HepG2 (cell line): Measurements from ENCODE around the gene MYH9. TPM values are rescaled to one million over a fixed set of nuclear protein-coding genes. Genes with fewer than 3 reads are reported as not detected.
A peak's percentile ranks its signal among the peaks of the same experiment; 100 is the strongest.

Source experiments
- ATAC-seq: fragments of 200-7000 bp; cut with Tn5 transposase; 3 replicates; pipeline ENCODE4 v1.9.1; 2020; ENCODE audit warnings: mild to moderate bottlenecking, moderate library complexity
- BruUV-seq: library from RNA; stranded (reverse); fragments of 400-500 nt; replicated peaks from 2 replicates; lab custom pipeline; 2021; lab: Mats Ljungman, UMichigan
- CTCF ChIA-PET: fragments of 300-600 bp; formaldehyde crosslinking; extraction: SDS; loops from one replicate; lab custom pipeline; 2021; ENCODE audit warnings: low total read pairs, inconsistent platforms, low intra/inter-chr PET ratio; lab: Yijun Ruan, JAX
- POLR2A ChIA-PET: fragments of 350-600 bp; sonication (Branson Sonifier 250); formaldehyde crosslinking; loops from one replicate; lab custom pipeline; 2020; ENCODE audit warnings: antibody characterized with exemption, inconsistent platforms; lab: Yijun Ruan, JAX
- DNase-seq: peaks from one replicate; pipeline ENCODE4 v3.0.0-alpha.2; 2015; ENCODE audit warnings: low spot score
- FAIRE-seq: peaks from 3 replicates; lab custom pipeline; 2011; peaks lifted over from hg19 to GRCh38; lab: Jason Lieb, UNC
- H2AFZ ChIP-seq: one replicate; pipeline ENCODE4 v1.6.1; 2011; ENCODE audit warnings: low read length, inconsistent platforms
- H3K27ac ChIP-seq: fragments of 300-600 bp; 3 replicates; pipeline ENCODE4 v1.8.0; 2011; ENCODE audit warnings: mixed run types, mild to moderate bottlenecking, mixed read lengths, low read length, inconsistent platforms; ENCODE audit not compliant: insufficient read depth; ENCODE audit errors: extremely low read length
- H3K27me3 ChIP-seq, 2 experiments: fragments of 200-600 bp in 1 of 2; 2 replicates in 1 of 2; 3 replicates in 1 of 2; pipeline versions ENCODE4 v1.6.0 to v1.8.0; 2011; ENCODE audit warnings: low read length in 2 of 2, mild to moderate bottlenecking in 2 of 2, moderate library complexity in 2 of 2, inconsistent platforms in 1 of 2; ENCODE audit not compliant: insufficient read depth in 2 of 2, control insufficient read depth in 1 of 2
- H3K36me3 ChIP-seq, 2 experiments: fragments of 200-600 bp in 1 of 2; replicated peaks in 1 of 2; 2 replicates in 1 of 2; 3 replicates in 1 of 2; pipeline versions ENCODE4 v1.5.1 to v1.8.0; 2011; ENCODE audit warnings: low read length in 2 of 2, inconsistent platforms in 1 of 2; ENCODE audit not compliant: insufficient read depth in 2 of 2, control insufficient read depth in 1 of 2
- H3K4me1 ChIP-seq: 2 replicates; pipeline ENCODE4 v1.5.1; 2012; ENCODE audit warnings: low read length, inconsistent platforms; ENCODE audit not compliant: insufficient read depth
- H3K4me2 ChIP-seq: 2 replicates; pipeline ENCODE4 v1.6.0; 2011; ENCODE audit warnings: low read depth, low read length, inconsistent platforms
- H3K4me3 ChIP-seq, 3 experiments: fragments of 200-600 bp in 1 of 3; sonication (generic), shearing (Covaris generic) in 1 of 3; replicated peaks in 1 of 3; 2 replicates each; pipeline ENCODE4 v1.5.1; 2011 to 2016; ENCODE audit warnings: low read length in 3 of 3, inconsistent platforms in 2 of 3, low read depth in 2 of 3, mild to moderate bottlenecking in 2 of 3, control low read depth in 1 of 3, mixed read lengths in 1 of 3; ENCODE audit not compliant: insufficient read depth in 1 of 3
- H3K79me2 ChIP-seq: one replicate; pipeline ENCODE4 v1.6.1; 2011; ENCODE audit warnings: low read length, inconsistent platforms; ENCODE audit not compliant: insufficient read depth
- H3K9ac ChIP-seq: 2 replicates; pipeline ENCODE4 v1.6.0; 2011; ENCODE audit warnings: mild to moderate bottlenecking, low read depth, low read length, inconsistent platforms; ENCODE audit not compliant: insufficient read depth
- H3K9me3 ChIP-seq: 2 replicates; pipeline ENCODE4 v1.5.1; 2012; ENCODE audit warnings: mild to moderate bottlenecking, low read length
- H4K20me1 ChIP-seq: 2 replicates; pipeline ENCODE4 v1.6.0; 2011; ENCODE audit warnings: inconsistent platforms, mild to moderate bottlenecking, low read length, moderate library complexity; ENCODE audit not compliant: insufficient read depth
- FOSL1 ChIP-seq: sonication (generic); formaldehyde crosslinking; IDR thresholded peaks from 2 replicates; pipeline ENCODE4 v1.9.0; 2021; ENCODE audit warnings: missing genetic modification reagents, borderline replicate concordance
- FOSL2 ChIP-seq: sonication (generic); formaldehyde crosslinking; IDR thresholded peaks from 2 replicates; pipeline ENCODE4 v1.4.0; 2020; ENCODE audit warnings: missing genetic modification reagents
- KLF12 ChIP-seq: sonication (generic); formaldehyde crosslinking; IDR thresholded peaks from 2 replicates; pipeline ENCODE4 v1.4.0; 2020; ENCODE audit warnings: missing genetic modification reagents, borderline replicate concordance
- MTA1 ChIP-seq: sonication (generic); formaldehyde crosslinking; IDR thresholded peaks from 2 replicates; pipeline ENCODE4 v1.4.0; 2020; ENCODE audit warnings: missing genetic modification reagents, mild to moderate bottlenecking, borderline replicate concordance
- NR1H2 ChIP-seq: sonication (generic); formaldehyde crosslinking; IDR thresholded peaks from 2 replicates; pipeline ENCODE4 v1.8.1; 2022; ENCODE audit warnings: low read depth, missing genetic modification reagents, borderline replicate concordance
- PHF21A ChIP-seq: sonication (generic); formaldehyde crosslinking; IDR thresholded peaks from 2 replicates; pipeline ENCODE4 v1.5.0; 2020; ENCODE audit warnings: mild to moderate bottlenecking, missing genetic modification reagents
- POLR2A ChIP-seq, 2 experiments: IDR thresholded peaks; 2 replicates each; pipeline ENCODE4 v1.6.1; 2011; ENCODE audit warnings: low read depth in 2 of 2, low read length in 2 of 2, mild to moderate bottlenecking in 1 of 2, moderate library complexity in 1 of 2; ENCODE audit not compliant: insufficient read depth in 1 of 2
- RCOR2 ChIP-seq: IDR thresholded peaks from 2 replicates; pipeline ENCODE4 v1.6.1; 2016; ENCODE audit warnings: missing biosample characterization, missing genetic modification reagents
- SATB2 ChIP-seq: sonication (generic); formaldehyde crosslinking; IDR thresholded peaks from 2 replicates; pipeline ENCODE4 v1.5.0; 2020; ENCODE audit warnings: missing genetic modification reagents
- SYNCRIP ChIP-seq: fragments of 200-400 bp; formaldehyde crosslinking; IDR thresholded peaks from 2 replicates; pipeline ENCODE4 v1.6.1; 2018; ENCODE audit warnings: mild to moderate bottlenecking, low read depth, low read length; ENCODE audit not compliant: insufficient read depth
- XBP1 ChIP-seq: sonication (generic); formaldehyde crosslinking; IDR thresholded peaks from 2 replicates; pipeline ENCODE4 v1.5.0; 2020; ENCODE audit warnings: missing genetic modification reagents
- ZFY ChIP-seq: sonication (generic); formaldehyde crosslinking; IDR thresholded peaks from 2 replicates; pipeline ENCODE4 v1.4.0; 2020; ENCODE audit warnings: missing genetic modification reagents
- ZNF296 ChIP-seq: sonication (generic); formaldehyde crosslinking; conservative IDR thresholded peaks from 2 replicates; pipeline ENCODE4 v1.5.0; 2020; ENCODE audit warnings: mild to moderate bottlenecking, missing genetic modification reagents
- ZNF382 ChIP-seq: sonication (generic); formaldehyde crosslinking; IDR thresholded peaks from 2 replicates; pipeline ENCODE4 v1.5.0; 2020; ENCODE audit warnings: missing genetic modification reagents, mild to moderate bottlenecking, borderline replicate concordance
- ZNF605 ChIP-seq: sonication (generic); formaldehyde crosslinking; IDR thresholded peaks from 2 replicates; pipeline ENCODE4 v1.8.0; 2022; ENCODE audit warnings: mild to moderate bottlenecking, missing genetic modification reagents
- ZNF749 ChIP-seq: sonication (generic); formaldehyde crosslinking; IDR thresholded peaks from 2 replicates; pipeline ENCODE4 v1.8.0; 2022; ENCODE audit warnings: mild to moderate bottlenecking, missing genetic modification reagents, moderate library complexity, borderline replicate concordance
- ZNF775 ChIP-seq: sonication (generic); formaldehyde crosslinking; IDR thresholded peaks from 2 replicates; pipeline ENCODE4 v1.4.0; 2020; ENCODE audit warnings: missing genetic modification reagents, mild to moderate bottlenecking, moderate library complexity, borderline replicate concordance
- WGBS: methylation state at CpG from one replicate; pipeline ENCODE4 v1.1.6; 2017; ENCODE audit warnings: low lambda C conversion rate; 5-methylcytosine and 5-hydroxymethylcytosine counted together
- in situ Hi-C: cut with HindIII; loops from 2 replicates; pipeline ENCODE4 v1.10.0; 2017; ENCODE audit warnings: low pct_unique_long_range_greater_than_20kb; ENCODE audit not compliant: extremely low pct_ligation_motif_present
- intact Hi-C: fragments of 100-400 bp; cut with micrococcal nuclease; formaldehyde crosslinking; loops from one replicate; pipeline ENCODE4 v1.10.0; 2022; ENCODE audit not compliant: unreplicated experiment
- polyA plus RNA-seq, 8 experiments: library from polyadenylated mRNA; depleted of rRNA in 3 of 8; stranded (reverse) in 7 of 8; unstranded in 1 of 8; fragments of >200 nt; fragmentation: Illumina TruSeq in 4 of 8; extraction: Trizol in 4 of 8; gene quantifications; 2 replicates each; pipeline versions ENCODE4 v1.2.1 to v1.2.3, GENCODE V29; 2011 to 2016; ENCODE audit warnings: low read depth in 4 of 8, missing spikeins in 1 of 8, mixed read lengths in 1 of 8; ENCODE audit not compliant: insufficient read depth in 1 of 8
- total RNA-seq, 5 experiments: library from RNA; depleted of rRNA; stranded (reverse); fragments of >200 nt; fragmentation: Illumina TruSeq; extraction: Trizol; gene quantifications; 2 replicates each; pipeline ENCODE4 v1.2.3, GENCODE V29; 2016; ENCODE audit warnings: low read depth in 1 of 5
- TF ChIP-seq, protein P1 (sequence below): sonication (generic); formaldehyde crosslinking; IDR thresholded peaks from 2 replicates; pipeline ENCODE4 v1.4.0; 2020; ENCODE audit warnings: missing genetic modification reagents

MYH9 gene
- total and polyA plus RNA-seq, 2 of the 13 experiments (the other 11 are each of a cell fraction or from before 2014, with no cell fraction given), result 50.7 to 98.5 TPM

DNA sequence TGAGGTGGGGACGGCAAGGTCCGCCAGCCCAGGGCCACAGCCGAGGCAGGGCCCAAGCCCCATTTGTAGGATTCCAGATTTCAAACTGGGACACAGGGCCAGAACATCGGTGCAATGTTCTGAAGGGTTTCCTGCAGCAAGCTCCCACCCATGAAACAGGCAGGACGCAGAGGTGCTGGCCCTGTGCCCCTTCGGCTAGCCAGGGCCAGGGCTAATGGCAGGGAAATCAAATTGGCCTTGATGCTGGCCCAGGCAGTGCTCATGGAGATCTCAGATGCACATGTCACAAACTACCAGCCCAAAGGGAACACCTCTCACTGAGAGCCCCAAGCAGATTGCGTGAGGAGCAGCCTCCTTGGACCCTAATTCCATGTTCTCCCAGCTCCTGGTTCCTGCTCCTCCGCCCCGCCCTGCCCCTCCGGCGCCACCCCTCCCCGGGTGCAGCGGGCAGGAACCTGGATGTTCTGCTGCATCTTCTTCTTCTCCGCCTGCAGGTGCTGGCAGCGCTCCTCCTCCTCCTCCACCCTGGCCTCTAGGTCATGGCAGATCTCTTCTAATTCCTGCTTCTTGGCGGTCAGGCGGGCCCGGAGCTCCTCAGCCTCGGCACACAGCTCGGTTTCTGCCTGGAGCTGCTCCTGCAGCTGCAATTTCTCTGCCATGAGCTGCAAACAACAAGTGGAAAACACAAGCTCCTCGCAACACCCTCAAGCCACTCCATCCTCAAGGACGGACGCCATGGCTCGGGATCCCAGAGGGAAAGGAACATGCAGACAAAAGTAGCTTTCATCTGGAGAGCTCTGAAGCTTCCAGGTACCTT, 87.2 kb downstream of the MYH9 start:
- Histone ChIP-seq H3K27me3 (no peaks in the 10 kb centered on the region), H3K9ac (no peak overlapping the region), H3K9me3 (no peaks in the 10 kb centered on the region), H3K79me2 (no peaks in the 10 kb centered on the region), H4K20me1 (no peaks in the 10 kb centered on the region), H3K36me3 (peaks cover 66 to 91% of the 10 kb centered on the region in 2 experiments), H3K4me2 (no peak overlapping the region), H3K4me1 (no peaks in the 10 kb centered on the region), H2AFZ (no peak overlapping the region), H3K4me3 (no peak overlapping the region), H3K27ac (no peak overlapping the region)
- POLR2A ChIA-PET, result interaction anchor here (1.2 kb wide), 1 partner anchor 12 kb away, joined by 3 read pairs; no protein-coding TSS in a partner anchor
- TF ChIP-seq ZNF605 (CRISPR knock-in tag) (0 out of 2 replicates have a peak, but pooled peaks have one; percentile 31), FOSL2 (no peak), POLR2A (IDR thresholded peaks at IDR 0.05; ENCODE audit: insufficient read depth in 1 of 2, low read depth in 2 of 2, low read length in 2 of 2) (0 out of 4 replicates have a peak, but pooled peaks of 1 of the 2 experiments have one; percentile 9)
- 98% methylated on average over 19 of the region's 24 CpGs for WGBS
- DNase-seq (no peak), ATAC-seq (no peak), FAIRE-seq (no peak)
- intact Hi-C loops, result loop anchor here (1.0 kb wide), 2 partner anchors 170 to 186 kb away; no protein-coding TSS in a partner anchor
- in situ Hi-C loops, result loop anchor here (5.0 kb wide), 1 partner anchor 167 kb away; no protein-coding TSS in a partner anchor
- BruUV-seq, result no TSS peak
- CTCF ChIA-PET, result interaction anchor here (1.6 to 2.3 kb wide), 2 partner anchors 170 to 186 kb away, joined by 17 to 20 read pairs; no protein-coding TSS in a partner anchor

DNA sequence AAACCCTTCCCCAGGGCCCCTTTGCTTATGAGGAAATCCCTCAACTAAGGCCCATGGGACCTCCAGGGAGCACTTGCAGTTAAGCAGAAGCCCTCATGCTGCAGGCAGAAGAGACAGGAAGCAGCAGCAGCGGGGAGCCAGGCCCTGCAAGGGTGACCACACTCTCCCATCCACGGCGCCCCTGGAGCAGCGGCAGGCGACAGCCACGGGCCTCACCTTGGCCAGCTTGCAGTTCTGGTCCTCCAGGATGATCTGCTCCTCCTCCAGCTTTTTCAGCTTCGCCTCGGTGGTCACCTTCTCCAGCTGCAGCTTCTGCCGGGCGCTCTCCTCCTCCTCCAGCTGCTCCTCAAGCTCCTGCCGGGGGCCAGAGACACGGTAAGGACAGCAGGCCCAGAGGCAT, 87.9 kb downstream of the MYH9 start:
- Histone ChIP-seq H3K4me1 (no peaks in the 10 kb centered on the region), H3K36me3 (peaks cover 69 to 91% of the 10 kb centered on the region in 2 experiments), H3K27me3 (no peaks in the 10 kb centered on the region), H3K9me3 (no peaks in the 10 kb centered on the region), H2AFZ (no peak overlapping the region), H3K4me3 (no peak overlapping the region), H3K9ac (no peak overlapping the region), H3K27ac (no peak overlapping the region), H4K20me1 (no peaks in the 10 kb centered on the region), H3K4me2 (no peak overlapping the region), H3K79me2 (no peaks in the 10 kb centered on the region)
- ChIA-PET POLR2A (no interaction called here), CTCF (no interaction called here)
- no peak for FAIRE-seq
- 98% methylated on average over 7 of the region's 12 CpGs for WGBS
- intact Hi-C loops, result no loop called here
- no peak for DNase-seq
- in situ Hi-C loops, result loop anchor here (5.0 kb wide), 1 partner anchor 167 kb away; no protein-coding TSS in a partner anchor
- ATAC-seq, result no peak
- BruUV-seq, result no TSS peak
- TF ChIP-seq NR1H2 (CRISPR knock-in tag), result no peak
- TF ChIP-seq FOSL1 (CRISPR knock-in tag), result no peak
- TF ChIP-seq RCOR2 (CRISPR knock-in tag), result no peak
- TF ChIP-seq ZNF382 (CRISPR knock-in tag), result no peak
- TF ChIP-seq MTA1, result no peak
- TF ChIP-seq ZFY (CRISPR knock-in tag), result no peak
- no peak for TF ChIP-seq SATB2 (CRISPR knock-in tag)
- TF ChIP-seq, protein P1, sequence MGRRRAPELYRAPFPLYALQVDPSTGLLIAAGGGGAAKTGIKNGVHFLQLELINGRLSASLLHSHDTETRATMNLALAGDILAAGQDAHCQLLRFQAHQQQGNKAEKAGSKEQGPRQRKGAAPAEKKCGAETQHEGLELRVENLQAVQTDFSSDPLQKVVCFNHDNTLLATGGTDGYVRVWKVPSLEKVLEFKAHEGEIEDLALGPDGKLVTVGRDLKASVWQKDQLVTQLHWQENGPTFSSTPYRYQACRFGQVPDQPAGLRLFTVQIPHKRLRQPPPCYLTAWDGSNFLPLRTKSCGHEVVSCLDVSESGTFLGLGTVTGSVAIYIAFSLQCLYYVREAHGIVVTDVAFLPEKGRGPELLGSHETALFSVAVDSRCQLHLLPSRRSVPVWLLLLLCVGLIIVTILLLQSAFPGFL, result no peak
- TF ChIP-seq ZNF296, result no peak
- no peak for TF ChIP-seq ZNF775
- TF ChIP-seq SYNCRIP, result no peak
- TF ChIP-seq ZNF749 (CRISPR knock-in tag), result no peak
- TF ChIP-seq XBP1, result no peak
- TF ChIP-seq KLF12 (CRISPR knock-in tag), result no peak
- TF ChIP-seq PHF21A (CRISPR knock-in tag), result no peak
